Right lobe of liver (tissue), 4 donors: ENCODE data around the gene SH3TC2.

Experiments
- CTCF ChIP-seq, 4 donors: fragments of 200-600 bp in 3 of 4; fragments of 450-650 bp in 1 of 4; IDR thresholded peaks; one replicate each; pipeline versions ENCODE4 v1.5.1 to v1.8.0; 2016 to 2022; ENCODE audit warnings: antibody characterized with exemption in 4 of 4, mild to moderate bottlenecking in 2 of 4
- POLR2A ChIP-seq: fragments of 450-650 bp; IDR thresholded peaks from one replicate; pipeline ENCODE4 v1.6.1; 2017; ENCODE audit warnings: antibody characterized with exemption, mild to moderate bottlenecking
- donor health status: DM: no; HTN: no; CAD: no.
- donor health status: DM: no; HTN: no; CAD: no.
- donor health status: DM: no; HTN: yes; CAD: no.

GRCh38 chr5:148956477-148957385 is 106.1 kb downstream of the SH3TC2 start:
- TF ChIP-seq CTCF (IDR thresholded peaks at IDR 0.05), result no peak
- TF ChIP-seq POLR2A, result no peak
